ENCODE data around the gene TMEM145.
A peak's percentile ranks its signal among the peaks of the same experiment; 100 is the strongest.
"Not testable (repeated sequence)": the region's sequence is repeated elsewhere in the genome, so short reads cannot be mapped to it uniquely, and the experiment has no call there.

The TMEM145 gene

GRCh38 chr19:42313096-42313839 lies at the start of gene TMEM145:
TSS of gene TMEM145 (plus strand) at chr19:42313309. CDS start at chr19:42313377, 68 bp downstream.
- no peak for DNase-seq (ENCODE audit: low read depth, low spot score)

- not testable (repeated sequence) for DNase-seq (ENCODE audit: low read depth, low spot score)
Measured at GRCh38 chr19:42266105-42266504, 47.0 kb upstream of the TMEM145 start.

- DNase-seq (ENCODE audit: low read depth, low spot score): not testable (repeated sequence)
Measured at GRCh38 chr19:42266928-42267603, 46.0 kb upstream of the TMEM145 start.

GRCh38 chr19:42267644-42268141 lies 45.4 kb upstream of the TMEM145 start:
- DNase-seq (ENCODE audit: low read depth, low spot score): no peak

GRCh38 chr19:42268142-42268703 lies 44.9 kb upstream of the TMEM145 start:
- peak; percentile 97 for DNase-seq (ENCODE audit: low read depth, low spot score)

GRCh38 chr19:42268704-42269477 lies 44.2 kb upstream of the TMEM145 start, which contains the start of gene CIC:
TSS of gene CIC (plus strand) at chr19:42269252. CDS start at chr19:42271784, 2,532 bp downstream.
- peak; percentile 98 for DNase-seq (ENCODE audit: low read depth, low spot score)

- DNase-seq (ENCODE audit: low read depth, low spot score): no peak
Measured at GRCh38 chr19:42269478-42270345, 43.4 kb upstream of the TMEM145 start.

GRCh38 chr19:42270346-42271044 lies 42.6 kb upstream of the TMEM145 start:
- no peak for DNase-seq (ENCODE audit: low read depth, low spot score)

- DNase-seq (ENCODE audit: low read depth, low spot score): no peak
Measured at GRCh38 chr19:42271045-42271419, 42.1 kb upstream of the TMEM145 start.

GRCh38 chr19:42271861-42272534 lies 41.1 kb upstream of the TMEM145 start:
- no peak for DNase-seq (ENCODE audit: low read depth, low spot score)

- no peak for DNase-seq (ENCODE audit: low read depth, low spot score)
Measured at GRCh38 chr19:42272535-42272897, 40.6 kb upstream of the TMEM145 start.

GRCh38 chr19:42272989-42273406 lies 40.1 kb upstream of the TMEM145 start:
- no peak for DNase-seq (ENCODE audit: low read depth, low spot score)

GRCh38 chr19:42273407-42274064 lies 39.6 kb upstream of the TMEM145 start:
- no peak for DNase-seq (ENCODE audit: low read depth, low spot score)

GRCh38 chr19:42274065-42274682 lies 38.9 kb upstream of the TMEM145 start:
- DNase-seq (ENCODE audit: low read depth, low spot score): no peak

- DNase-seq (ENCODE audit: low read depth, low spot score): no peak
Measured at GRCh38 chr19:42275103-42275502, 38.0 kb upstream of the TMEM145 start.

GRCh38 chr19:42275517-42275916 lies 37.6 kb upstream of the TMEM145 start:
- DNase-seq (ENCODE audit: low read depth, low spot score): no peak

- DNase-seq (ENCODE audit: low read depth, low spot score): no peak
Measured at GRCh38 chr19:42276284-42276683, 36.8 kb upstream of the TMEM145 start.

GRCh38 chr19:42276821-42277220 lies 36.3 kb upstream of the TMEM145 start:
- no peak for DNase-seq (ENCODE audit: low read depth, low spot score)
